Activated CD8-positive, alpha-beta T cell treated with anti-CD3 and anti-CD28 coated beads for 36 hours (primary cell): Measurements from ENCODE around the gene ABI3. TPM values are rescaled to one million over a fixed set of nuclear protein-coding genes. Genes with fewer than 3 reads are reported as not detected.
A peak's percentile ranks its signal among the peaks of the same experiment; 100 is the strongest.

Experiments
- ATAC-seq: fragments of 200-7000 bp; cut with Tn5 transposase; one replicate; pipeline ENCODE4 v1.10.0; 2021; ENCODE audit warnings: mild to moderate bottlenecking, moderate library complexity
- CTCF ChIA-PET: fragments of 350-600 bp; sonication (Branson Sonifier 250); formaldehyde crosslinking; loops from one replicate; lab custom pipeline; 2021; ENCODE audit warnings: antibody characterized with exemption; lab: Charles Lee
- POLR2A ChIA-PET: fragments of 350-600 bp; sonication (Branson Sonifier 250); formaldehyde crosslinking; loops from one replicate; lab custom pipeline; 2021; ENCODE audit warnings: antibody characterized with exemption; lab: Charles Lee
- DNase-seq: peaks from one replicate; pipeline ENCODE4 v3.0.0-alpha.2; 2020
- H3K27ac Mint-ChIP-seq: one replicate; pipeline ENCODE4 v1.8.0; 2021; ENCODE audit warnings: mild to moderate bottlenecking, mixed read lengths
- H3K27me3 Mint-ChIP-seq: one replicate; pipeline ENCODE4 v1.8.0; 2021; ENCODE audit warnings: mixed read lengths
- H3K36me3 Mint-ChIP-seq: one replicate; pipeline ENCODE4 v1.8.0; 2021; ENCODE audit warnings: low read depth, mixed read lengths
- H3K4me1 Mint-ChIP-seq: one replicate; pipeline ENCODE4 v1.8.0; 2021; ENCODE audit warnings: low read depth, mixed read lengths
- H3K4me3 Mint-ChIP-seq: one replicate; pipeline ENCODE4 v1.8.0; 2021; ENCODE audit warnings: mild to moderate bottlenecking, moderate library complexity, mixed read lengths
- H3K9me3 Mint-ChIP-seq: one replicate; pipeline ENCODE4 v1.8.0; 2021; ENCODE audit warnings: mixed read lengths
- CTCF ChIP-seq: fragments of 200-600 bp; IDR thresholded peaks from one replicate; pipeline ENCODE4 v1.8.0; 2022; ENCODE audit warnings: antibody characterized with exemption, mild to moderate bottlenecking
- intact Hi-C: fragments of 100-400 bp; cut with micrococcal nuclease; formaldehyde crosslinking; loops from one replicate; pipeline ENCODE4 v1.10.0; 2022
- total RNA-seq, 2 experiments: library from RNA; stranded (reverse); gene quantifications; one replicate each; pipeline ENCODE4 v1.2.3, GENCODE V29; 2021

The ABI3 gene
- total RNA-seq, 2 experiments from 2014 or later = 39.3 to 45.1 TPM

- Mint-ChIP-seq H3K4me3 (peak overlapping the region; percentile 56), H3K27ac (peak overlapping the region; percentile 10), H3K27me3 (peaks cover 5% of the 10 kb centered on the region), H3K9me3 (no peaks in the 10 kb centered on the region), H3K4me1 (peaks cover 46% of the 10 kb centered on the region), H3K36me3 (peaks cover 37% of the 10 kb centered on the region)
- TF ChIP-seq CTCF = peak; percentile 95
- intact Hi-C loops = no loop called here
- CTCF ChIA-PET = interaction anchor here (0.7 to 9.1 kb wide), 13 partner anchors 9 to 191 kb away, joined by 3 to 210 read pairs (median 7); partner anchors contain the start of genes ABI3 and GNGT2
- POLR2A ChIA-PET = interaction anchor here (0.7 to 5.9 kb wide), 8 partner anchors 8 to 43 kb away, joined by 4 to 57 read pairs (median 20); partner anchors contain the start of genes ABI3 and GNGT2
- DNase-seq (peak; percentile 85), ATAC-seq (peak; percentile 26)
Measured at GRCh38 chr17:49223517-49224197, 13.2 kb downstream of the ABI3 start.

- DNase-seq = peak; percentile 72
- peaks cover 39% of the 10 kb centered on the region for H3K4me1 Mint-ChIP-seq
- no peak for TF ChIP-seq CTCF
- peak overlapping the region; percentile 56 for H3K4me3 Mint-ChIP-seq
- intact Hi-C loops = no loop called here
- CTCF ChIA-PET = interaction anchor here (0.7 to 9.1 kb wide), 11 partner anchors 9 to 192 kb away, joined by 3 to 210 read pairs (median 4); partner anchors contain the start of genes ABI3 and GNGT2
- H3K27me3 Mint-ChIP-seq = peaks cover 9% of the 10 kb centered on the region
- POLR2A ChIA-PET = interaction anchor here (0.6 to 5.9 kb wide), 10 partner anchors 9 to 192 kb away, joined by 3 to 57 read pairs (median 11); partner anchors contain the start of genes ABI3 and GNGT2
- H3K27ac Mint-ChIP-seq = no peak overlapping the region
- peaks cover 30% of the 10 kb centered on the region for H3K36me3 Mint-ChIP-seq
- ATAC-seq = peak; percentile 32
- H3K9me3 Mint-ChIP-seq = no peaks in the 10 kb centered on the region
Measured at GRCh38 chr17:49224198-49224996, 13.9 kb downstream of the ABI3 start.

GRCh38 chr17:49224997-49225337, 14.5 kb downstream of the ABI3 start:
- ATAC-seq (no peak), DNase-seq (no peak)
- ChIA-PET CTCF (interaction anchor here (0.9 to 9.1 kb wide), 9 partner anchors 10 to 183 kb away, joined by 3 to 210 read pairs (median 7); partner anchors contain the start of genes ABI3 and GNGT2), POLR2A (interaction anchor here (0.6 to 5.9 kb wide), 11 partner anchors 8 to 192 kb away, joined by 3 to 57 read pairs (median 6); partner anchors contain the start of genes ABI3 and GNGT2)
- TF ChIP-seq CTCF = no peak
- H3K9me3 Mint-ChIP-seq = no peaks in the 10 kb centered on the region
- no peak overlapping the region for H3K27ac Mint-ChIP-seq
- H3K27me3 Mint-ChIP-seq = peaks cover 12% of the 10 kb centered on the region
- intact Hi-C loops = no loop called here
- H3K4me1 Mint-ChIP-seq = peaks cover 33% of the 10 kb centered on the region
- peak overlapping the region; percentile 56 for H3K4me3 Mint-ChIP-seq
- H3K36me3 Mint-ChIP-seq = peaks cover 26% of the 10 kb centered on the region

GRCh38 chr17:49225554-49226236, 15.2 kb downstream of the ABI3 start:
- no peaks in the 10 kb centered on the region for H3K9me3 Mint-ChIP-seq
- TF ChIP-seq CTCF = no peak
- CTCF ChIA-PET = interaction anchor here (0.8 to 9.1 kb wide), 11 partner anchors 11 to 182 kb away, joined by 3 to 210 read pairs (median 12); no protein-coding TSS in a partner anchor
- POLR2A ChIA-PET = interaction anchor here (0.8 to 5.9 kb wide), 12 partner anchors 8 to 98 kb away, joined by 3 to 57 read pairs (median 11); partner anchors contain the start of genes ABI3 and GNGT2
- peaks cover 12% of the 10 kb centered on the region for H3K27me3 Mint-ChIP-seq
- no peak overlapping the region for H3K4me3 Mint-ChIP-seq
- H3K36me3 Mint-ChIP-seq = peaks cover 22% of the 10 kb centered on the region
- peaks cover 29% of the 10 kb centered on the region for H3K4me1 Mint-ChIP-seq
- intact Hi-C loops = loop anchor here (2.0 kb wide), 1 partner anchor 45 kb away; no protein-coding TSS in a partner anchor
- no peak overlapping the region for H3K27ac Mint-ChIP-seq
- DNase-seq (no peak), ATAC-seq (no peak)
